ENCODE measurements around the gene TRIM2. TPM values are rescaled to one million over a fixed set of nuclear protein-coding genes. Genes with fewer than 3 reads are reported as not detected.
A peak's percentile ranks its signal among the peaks of the same experiment; 100 is the strongest.

The TRIM2 gene
- total RNA-seq, 1 donor from 2014 or later = 83.1 TPM

- Mint-ChIP-seq H3K4me1 (ENCODE audit: unreplicated experiment) (peaks cover 37% of the 10 kb centered on the region), H3K9me3 (peaks cover 10% of the 10 kb centered on the region), H3K27ac (peak overlapping the region; percentile 91), H3K27me3 (no peaks in the 10 kb centered on the region), H3K4me3 (no peak overlapping the region), H3K36me3 (peaks cover 23% of the 10 kb centered on the region)
- TF ChIP-seq, protein P1, sequence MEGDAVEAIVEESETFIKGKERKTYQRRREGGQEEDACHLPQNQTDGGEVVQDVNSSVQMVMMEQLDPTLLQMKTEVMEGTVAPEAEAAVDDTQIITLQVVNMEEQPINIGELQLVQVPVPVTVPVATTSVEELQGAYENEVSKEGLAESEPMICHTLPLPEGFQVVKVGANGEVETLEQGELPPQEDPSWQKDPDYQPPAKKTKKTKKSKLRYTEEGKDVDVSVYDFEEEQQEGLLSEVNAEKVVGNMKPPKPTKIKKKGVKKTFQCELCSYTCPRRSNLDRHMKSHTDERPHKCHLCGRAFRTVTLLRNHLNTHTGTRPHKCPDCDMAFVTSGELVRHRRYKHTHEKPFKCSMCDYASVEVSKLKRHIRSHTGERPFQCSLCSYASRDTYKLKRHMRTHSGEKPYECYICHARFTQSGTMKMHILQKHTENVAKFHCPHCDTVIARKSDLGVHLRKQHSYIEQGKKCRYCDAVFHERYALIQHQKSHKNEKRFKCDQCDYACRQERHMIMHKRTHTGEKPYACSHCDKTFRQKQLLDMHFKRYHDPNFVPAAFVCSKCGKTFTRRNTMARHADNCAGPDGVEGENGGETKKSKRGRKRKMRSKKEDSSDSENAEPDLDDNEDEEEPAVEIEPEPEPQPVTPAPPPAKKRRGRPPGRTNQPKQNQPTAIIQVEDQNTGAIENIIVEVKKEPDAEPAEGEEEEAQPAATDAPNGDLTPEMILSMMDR (conservative IDR thresholded peaks at IDR 0.05) = no peak
- no peak for DNase-seq (ENCODE audit: extremely low spot score, unreplicated experiment)
Measured at GRCh38 chr4:153268295-153268694, 64.1 kb downstream of the TRIM2 start.

- H3K27ac Mint-ChIP-seq = peak overlapping the region; percentile 91
Measured at GRCh38 chr4:153269218-153269990, 65.2 kb downstream of the TRIM2 start.

GRCh38 chr4:153270361-153270760 is 66.1 kb downstream of the TRIM2 start:
- TF ChIP-seq, protein P1 (conservative IDR thresholded peaks at IDR 0.05) = no peak
- Mint-ChIP-seq H3K4me1 (ENCODE audit: unreplicated experiment) (peaks cover 38% of the 10 kb centered on the region), H3K36me3 (peaks cover 29% of the 10 kb centered on the region), H3K4me3 (no peak overlapping the region), H3K27me3 (no peaks in the 10 kb centered on the region), H3K27ac (no peak overlapping the region), H3K9me3 (peaks cover 6% of the 10 kb centered on the region)
- no peak for DNase-seq (ENCODE audit: extremely low spot score, unreplicated experiment)

More at GRCh38 chr4:153269218-153269990, 65.2 kb downstream of the TRIM2 start:
- Mint-ChIP-seq H3K4me1 (ENCODE audit: unreplicated experiment) (peaks cover 39% of the 10 kb centered on the region), H3K27me3 (no peaks in the 10 kb centered on the region), H3K36me3 (peaks cover 26% of the 10 kb centered on the region), H3K9me3 (peaks cover 8% of the 10 kb centered on the region), H3K4me3 (no peak overlapping the region)
- TF ChIP-seq, protein P1 (conservative IDR thresholded peaks at IDR 0.05) = no peak
- no peak for DNase-seq (ENCODE audit: extremely low spot score, unreplicated experiment)

DNA sequence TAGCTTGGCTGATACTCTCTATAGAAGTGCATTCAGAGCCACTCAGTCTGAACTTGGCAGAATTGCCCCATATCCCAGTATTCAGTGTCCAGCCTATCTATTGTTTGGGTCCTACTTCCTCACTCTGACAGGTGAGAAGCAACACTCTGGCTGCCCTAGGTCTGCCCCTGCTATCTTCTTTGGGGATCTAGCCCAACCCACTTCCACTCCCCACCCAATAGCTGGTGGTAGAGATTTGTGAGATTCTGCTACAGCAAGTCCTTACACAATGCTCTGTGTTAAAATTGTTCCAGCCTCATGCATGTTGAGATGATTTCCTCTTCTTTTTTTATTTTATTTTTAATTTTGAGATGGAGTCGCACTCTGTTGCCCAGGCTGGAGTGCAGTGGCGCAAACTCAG is 67.6 kb downstream of the TRIM2 start:
- peaks cover 29% of the 10 kb centered on the region for H3K36me3 Mint-ChIP-seq
- no peak overlapping the region for H3K4me3 Mint-ChIP-seq
- TF ChIP-seq, protein P1 (conservative IDR thresholded peaks at IDR 0.05) = no peak
- H3K27ac Mint-ChIP-seq = no peak overlapping the region
- peaks cover 6% of the 10 kb centered on the region for H3K9me3 Mint-ChIP-seq
- no peaks in the 10 kb centered on the region for H3K27me3 Mint-ChIP-seq
- no peak for DNase-seq (ENCODE audit: extremely low spot score, unreplicated experiment)
- H3K4me1 Mint-ChIP-seq (ENCODE audit: unreplicated experiment) = peaks cover 32% of the 10 kb centered on the region

DNA sequence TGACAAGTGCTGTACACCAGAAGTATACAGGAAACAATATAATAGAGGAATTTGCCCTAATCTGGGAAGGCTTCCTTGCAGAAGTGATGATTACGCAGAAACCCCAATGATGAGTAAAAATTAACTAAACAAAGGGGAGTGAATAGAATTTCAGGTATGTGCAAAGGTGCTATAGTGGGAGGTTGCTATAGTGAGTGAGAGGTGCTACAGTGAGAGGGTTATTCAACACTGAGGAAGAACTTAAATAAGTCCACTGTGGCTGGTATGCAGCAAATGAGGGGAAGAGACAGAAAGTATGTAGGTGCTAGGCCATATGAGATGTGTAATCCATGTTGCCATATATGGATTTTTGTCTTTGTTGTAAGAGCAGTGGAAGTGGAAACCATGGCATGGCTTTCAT is 69.5 kb downstream of the TRIM2 start:
- TF ChIP-seq, protein P1 (conservative IDR thresholded peaks at IDR 0.05) = no peak
- DNase-seq (ENCODE audit: extremely low spot score, unreplicated experiment) = no peak
- no peaks in the 10 kb centered on the region for H3K9me3 Mint-ChIP-seq
- no peaks in the 10 kb centered on the region for H3K27me3 Mint-ChIP-seq
- H3K4me1 Mint-ChIP-seq (ENCODE audit: unreplicated experiment) = peaks cover 23% of the 10 kb centered on the region
- H3K4me3 Mint-ChIP-seq = no peak overlapping the region
- H3K27ac Mint-ChIP-seq = no peak overlapping the region
- peaks cover 28% of the 10 kb centered on the region for H3K36me3 Mint-ChIP-seq
